Endothelial cell of umbilical vein (primary cell): ENCODE data around the gene MRPS12. TPM values are rescaled to one million over a fixed set of nuclear protein-coding genes. Genes with fewer than 3 reads are reported as not detected.

Experiments
- BruUV-seq: library from RNA; stranded (reverse); fragments of 400-500 nt; replicated peaks from 2 replicates; lab custom pipeline; 2021; lab: Mats Ljungman, UMichigan
- CTCF ChIA-PET: fragments of 300-600, 350-600 bp; sonication (Branson Sonifier 250); formaldehyde crosslinking; loops from one replicate; lab custom pipeline; 2021; ENCODE audit warnings: antibody characterized with exemption, inconsistent platforms; lab: Charles Lee
- POLR2A ChIA-PET: fragments of 300-600, 350-600 bp; sonication (Branson Sonifier 250); formaldehyde crosslinking; loops from one replicate; lab custom pipeline; 2021; ENCODE audit warnings: antibody characterized with exemption, inconsistent platforms; lab: Charles Lee
- DNase-seq: peaks from one replicate; pipeline ENCODE4 v3.0.0-alpha.2; 2011; ENCODE audit warnings: low read depth, low spot score
- FAIRE-seq: peaks from 2 replicates; lab custom pipeline; 2011; peaks lifted over from hg19 to GRCh38; lab: Jason Lieb, UNC
- H2AFZ ChIP-seq: 2 replicates; pipeline ENCODE4 v1.6.0; 2012; ENCODE audit warnings: low read depth, low read length, control low read depth, inconsistent platforms
- H3K27ac ChIP-seq: 2 replicates; pipeline ENCODE4 v1.5.1; 2011; ENCODE audit warnings: low read depth, mild to moderate bottlenecking, control low read depth, low read length, moderate library complexity; ENCODE audit not compliant: insufficient read depth
- H3K27me3 ChIP-seq, 2 experiments: 2 replicates each; pipeline versions ENCODE4 v1.6.0 to v1.6.1; 2011; ENCODE audit warnings: low read length in 2 of 2, mixed read lengths in 1 of 2; ENCODE audit not compliant: control insufficient read depth in 2 of 2, insufficient read depth in 2 of 2
- H3K36me3 ChIP-seq, 2 experiments: 2 replicates in 1 of 2; 3 replicates in 1 of 2; pipeline ENCODE4 v1.5.1; 2011; ENCODE audit warnings: low read length in 2 of 2, mild to moderate bottlenecking in 1 of 2, moderate library complexity in 1 of 2; ENCODE audit not compliant: control insufficient read depth in 2 of 2, insufficient read depth in 2 of 2; ENCODE audit errors: extremely low read depth in 1 of 2
- H3K4me1 ChIP-seq: 3 replicates; pipeline ENCODE4 v1.5.1; 2011; ENCODE audit warnings: mild to moderate bottlenecking, low read length; ENCODE audit not compliant: control insufficient read depth, insufficient read depth; ENCODE audit errors: extremely low read depth
- H3K4me2 ChIP-seq: 2 replicates; pipeline ENCODE4 v1.6.1; 2011; ENCODE audit warnings: low read length, control low read depth, mixed read lengths; ENCODE audit not compliant: insufficient read depth
- H3K4me3 ChIP-seq, 3 experiments: fragments of 200-600 bp in 1 of 3; sonication (generic), shearing (Covaris generic) in 1 of 3; replicated peaks in 1 of 3; 2 replicates each; pipeline ENCODE4 v1.5.1; 2011 to 2016; ENCODE audit warnings: control low read depth in 3 of 3, low read length in 3 of 3, mild to moderate bottlenecking in 2 of 3, inconsistent platforms in 1 of 3, low read depth in 1 of 3, moderate library complexity in 1 of 3; ENCODE audit not compliant: insufficient read depth in 1 of 3
- H3K79me2 ChIP-seq: 2 replicates; pipeline ENCODE4 v1.6.0; 2012; ENCODE audit warnings: low read length, inconsistent platforms; ENCODE audit not compliant: control insufficient read depth, insufficient read depth
- H3K9ac ChIP-seq: replicated peaks from 2 replicates; pipeline ENCODE3; 2011; ENCODE audit warnings: low read length, control low read depth; ENCODE audit not compliant: insufficient read depth; ENCODE audit errors: extremely low read depth
- H3K9me1 ChIP-seq: replicated peaks from 3 replicates; pipeline ENCODE4 v1.6.0; 2011; ENCODE audit warnings: mild to moderate bottlenecking, low read length; ENCODE audit not compliant: control insufficient read depth, insufficient read depth; ENCODE audit errors: extremely low read depth
- H3K9me3 ChIP-seq: replicated peaks from 2 replicates; pipeline ENCODE4 v1.5.1; 2012; ENCODE audit warnings: low read length, inconsistent platforms; ENCODE audit not compliant: control insufficient read depth, insufficient read depth
- H4K20me1 ChIP-seq: replicated peaks from 2 replicates; pipeline ENCODE3; 2011; ENCODE audit warnings: mild to moderate bottlenecking, low read length; ENCODE audit not compliant: control insufficient read depth, insufficient read depth; ENCODE audit errors: extremely low read depth
- CTCF ChIP-seq, 2 donors: IDR thresholded peaks; 1 replicate in 1 of 2; 2 replicates in 1 of 2; pipeline ENCODE4 v1.5.1; 2011; ENCODE audit warnings: low read length in 2 of 2, mild to moderate bottlenecking in 2 of 2, moderate library complexity in 2 of 2, control low read depth in 1 of 2, inconsistent platforms in 1 of 2, low read depth in 1 of 2; ENCODE audit not compliant: insufficient read depth in 1 of 2; ENCODE audit errors: extremely low read depth in 1 of 2
- EZH2 ChIP-seq: IDR thresholded peaks from 2 replicates; pipeline ENCODE4 v1.6.1; 2012; ENCODE audit warnings: borderline replicate concordance, low read depth, mild to moderate bottlenecking, moderate library complexity, low read length, inconsistent platforms; ENCODE audit not compliant: severe bottlenecking
- FOS ChIP-seq: IDR thresholded peaks from 2 replicates; pipeline ENCODE4 v1.6.1; 2011; ENCODE audit warnings: mild to moderate bottlenecking, low read length, moderate library complexity, borderline replicate concordance; ENCODE audit not compliant: insufficient read depth
- GATA2 ChIP-seq: IDR thresholded peaks from 2 replicates; pipeline ENCODE4 v1.7.0; 2011; ENCODE audit warnings: low read depth, mild to moderate bottlenecking, moderate library complexity, mixed read lengths, low read length; ENCODE audit not compliant: insufficient read length, insufficient read depth
- JUN ChIP-seq: IDR thresholded peaks from 2 replicates; pipeline ENCODE4 v1.6.1; 2011; ENCODE audit warnings: borderline replicate concordance, low read depth; ENCODE audit not compliant: insufficient read length, insufficient read depth
- MAX ChIP-seq: IDR thresholded peaks from 2 replicates; pipeline ENCODE4 v1.6.1; 2011; ENCODE audit not compliant: insufficient read depth, insufficient read length
- MYC ChIP-seq: IDR thresholded peaks from one replicate; pipeline ENCODE4 v1.6.1; 2011; ENCODE audit warnings: mild to moderate bottlenecking, low read depth, low read length
- POLR2A ChIP-seq: IDR thresholded peaks from 2 replicates; pipeline ENCODE4 v1.6.1; 2012; ENCODE audit warnings: low read depth, mild to moderate bottlenecking, control low read depth, low read length
- POLR2AphosphoS5 ChIP-seq: IDR thresholded peaks from 2 replicates; pipeline ENCODE4 v1.6.1; 2012; ENCODE audit warnings: low read depth, mild to moderate bottlenecking, control low read depth, low read length, moderate library complexity; ENCODE audit not compliant: insufficient read depth
- dilution Hi-C: fragments of 300-500 bp; cut with MboI; formaldehyde crosslinking; loops from one replicate; pipeline ENCODE4 v1.15.0; 2019; ENCODE audit warnings: low sequenced_read_pairs; ENCODE audit not compliant: extremely low pct_ligation_motif_present
- intact Hi-C: fragments of 100-400 bp; cut with micrococcal nuclease; formaldehyde crosslinking; loops from one replicate; pipeline ENCODE4 v1.10.0; 2022
- polyA plus RNA-seq, 4 experiments: library from polyadenylated mRNA; depleted of rRNA in 3 of 4; stranded (reverse) in 3 of 4; unstranded in 1 of 4; fragments of >200 nt; gene quantifications; 2 replicates each; pipeline versions ENCODE4 v1.2.1 to v1.2.3, GENCODE V29; 2011 to 2012; ENCODE audit warnings: missing spikeins in 1 of 4
- total RNA-seq: library from RNA; stranded (reverse); gene quantifications from 2 replicates; pipeline ENCODE4 v1.2.3, GENCODE V29; 2021

MRPS12 gene
- total and polyA plus RNA-seq, 2 donors (not counting 3 experiments of a cell fraction or from before 2014, with no cell fraction given) = 49.3 to 86.3 TPM

- FAIRE-seq = no peak
These were observed 21.8 kb upstream of the MRPS12 start for GRCh38 chr19:38908911-38909310.

GRCh38 chr19:38910488-38910887 is 20.3 kb upstream of the MRPS12 start:
- no TSS peak for BruUV-seq
- Histone ChIP-seq H3K79me2 (no peaks in the 10 kb centered on the region), H3K9me3 (no peaks in the 10 kb centered on the region)

More at GRCh38 chr19:38908911-38909310, 21.8 kb upstream of the MRPS12 start:
- peaks cover 0 to 21% of the 10 kb centered on the region in 2 experiments for H3K36me3 ChIP-seq
- H3K9me3 ChIP-seq = no peaks in the 10 kb centered on the region
- no peak for DNase-seq
- H3K4me1 ChIP-seq = no peaks in the 10 kb centered on the region
- TF ChIP-seq MAX = no peak
- no peaks in the 10 kb centered on the region for H3K9me1 ChIP-seq
- no peak overlapping the region for H3K4me3 ChIP-seq
- H2AFZ ChIP-seq = no peak overlapping the region
- H3K4me2 ChIP-seq = no peak overlapping the region
- no peaks in the 10 kb centered on the region for H3K27me3 ChIP-seq
- BruUV-seq = no TSS peak
- no peak overlapping the region for H3K9ac ChIP-seq
- H3K27ac ChIP-seq = no peak overlapping the region
- intact Hi-C loops (no loop called here), dilution Hi-C loops (no loop called here)
- ChIA-PET POLR2A (interaction anchor here (0.7 kb wide), 1 partner anchor 9 kb away, joined by 3 read pairs; the partner anchor contains the start of gene NFKBIB), CTCF (no interaction called here)
- H3K79me2 ChIP-seq = no peaks in the 10 kb centered on the region
- no peaks in the 10 kb centered on the region for H4K20me1 ChIP-seq

More at GRCh38 chr19:38910488-38910887, 20.3 kb upstream of the MRPS12 start:
- Histone ChIP-seq H3K4me3 (no peak overlapping the region), H3K27ac (no peak overlapping the region), H3K4me1 (no peaks in the 10 kb centered on the region), H3K9me1 (no peaks in the 10 kb centered on the region), H3K36me3 (peaks cover 0 to 13% of the 10 kb centered on the region in 2 experiments), H3K4me2 (no peak overlapping the region), H2AFZ (no peak overlapping the region), H3K9ac (no peak overlapping the region), H4K20me1 (no peaks in the 10 kb centered on the region), H3K27me3 (no peaks in the 10 kb centered on the region)
- ChIA-PET CTCF (no interaction called here), POLR2A (no interaction called here)
- no peak for FAIRE-seq
- TF ChIP-seq MAX (no peak), JUN (no peak), FOS (no peak), CTCF (IDR thresholded peaks at IDR 0.05; ENCODE audit: extremely low read depth in 1 of 2, insufficient read depth in 1 of 2, low read depth in 1 of 2, low read length in 2 of 2) (no peak), EZH2 (no peak), GATA2 (no peak), POLR2A (no peak), POLR2AphosphoS5 (no peak), MYC (no peak)
- dilution Hi-C loops (no loop called here), intact Hi-C loops (no loop called here)
- no peak for DNase-seq
